ENCODE data around the gene GTF2H4. TPM values are rescaled to one million over a fixed set of nuclear protein-coding genes. Genes with fewer than 3 reads are reported as not detected.
"Not testable (repeated sequence)": the region's sequence is repeated elsewhere in the genome, so short reads cannot be mapped to it uniquely, and the experiment has no call there.

GTF2H4 gene
- total RNA-seq: 10 to 100 TPM; 28.5 to 34.1 TPM

DNA sequence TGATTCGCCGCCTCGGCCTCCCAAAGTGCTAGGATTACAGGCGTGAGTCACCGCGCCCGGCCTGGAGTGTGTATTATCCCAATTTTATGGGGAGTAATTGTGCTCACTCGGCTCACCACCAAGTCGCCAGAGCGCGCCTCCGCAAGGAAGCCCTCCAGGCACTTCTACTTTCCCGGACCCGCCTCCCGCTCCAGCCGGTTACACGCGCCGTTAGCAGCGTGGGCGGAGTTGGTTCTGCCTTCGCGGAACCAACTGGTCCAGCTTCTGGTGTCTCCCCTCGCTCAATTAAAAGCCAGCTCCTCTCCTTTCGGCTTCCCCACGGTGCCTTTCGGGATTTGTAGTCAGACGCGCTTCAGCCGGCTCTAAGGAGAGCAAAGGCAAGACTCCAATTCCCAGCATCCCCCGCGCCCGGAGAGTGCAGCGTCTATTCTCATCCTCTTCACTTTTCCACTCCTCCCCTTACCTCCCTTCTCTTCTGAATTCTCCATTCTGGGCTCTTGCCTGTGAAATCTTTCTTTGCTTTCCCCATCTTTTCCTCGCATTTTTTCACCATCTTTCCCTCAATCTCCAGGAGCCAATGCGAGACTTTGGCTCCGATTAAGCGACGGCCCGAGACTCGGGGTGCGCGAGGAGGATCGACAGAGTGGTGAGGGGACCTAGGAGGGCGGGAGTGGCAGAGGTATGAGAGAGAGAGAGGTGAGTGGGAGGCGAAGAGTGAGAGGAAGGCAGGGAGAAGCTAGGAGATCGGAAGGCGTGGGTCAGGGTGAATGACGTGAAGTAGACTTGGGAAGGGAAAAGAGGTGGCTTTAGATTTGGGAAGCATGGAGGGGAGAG lies at the start of gene GTF2H4:
Gene GTF2H4 (plus strand): TSS at position 450 of the 834 bp plus-strand sequence.
- H3K27ac Mint-ChIP-seq: peak within 1 kb of the TSS; percentile 82
- no peaks in the 10 kb centered on the region for H3K9me3 Mint-ChIP-seq
- peak within 1 kb of the TSS; percentile 98 for H3K4me3 Mint-ChIP-seq
- ChIA-PET POLR2A (no interaction called here), CTCF (interaction anchor here (0.6 to 2.0 kb wide), 6 partner anchors 86 to 179 kb away, joined by 3 to 7 read pairs (median 4); no protein-coding TSS in a partner anchor)
- no peaks in the 10 kb centered on the region for H3K27me3 Mint-ChIP-seq
- H3K4me1 Mint-ChIP-seq: peaks cover 25% of the 10 kb centered on the region
- DNase-seq: peak; percentile 97
- H3K36me3 Mint-ChIP-seq (ENCODE audit: low read depth): peaks cover 16% of the 10 kb centered on the region

DNA sequence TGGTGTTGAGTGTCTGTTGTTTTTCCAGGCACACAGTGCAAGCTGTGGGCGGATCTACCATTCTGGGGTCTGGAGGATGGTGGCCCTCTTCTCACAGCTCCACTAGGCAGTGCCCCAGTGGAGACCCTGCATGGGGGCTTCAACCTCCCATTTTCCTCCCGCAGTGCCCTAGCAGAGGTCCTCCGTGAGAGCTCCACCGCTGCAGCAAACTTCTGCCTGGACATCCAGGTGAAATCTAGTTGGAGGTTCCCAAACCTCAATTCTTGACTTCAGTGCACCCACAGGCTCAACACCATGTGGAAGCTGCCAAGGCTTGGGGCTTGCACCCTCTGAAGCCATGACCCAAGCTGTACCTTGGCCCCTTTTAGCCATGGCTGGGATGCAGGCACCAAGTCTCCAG lies 48.3 kb upstream of the GTF2H4 start:
- peaks cover 16% of the 10 kb centered on the region for H3K9me3 Mint-ChIP-seq
- DNase-seq; POLR2A ChIA-PET; H3K4me1 Mint-ChIP-seq; H3K36me3 Mint-ChIP-seq (ENCODE audit: low read depth); H3K27ac Mint-ChIP-seq; H3K4me3 Mint-ChIP-seq; H3K27me3 Mint-ChIP-seq: not testable (repeated sequence)
- CTCF ChIA-PET: interaction anchor here (1.2 kb wide), 1 partner anchor 17 kb away, joined by 3 read pairs; no protein-coding TSS in a partner anchor

DNA sequence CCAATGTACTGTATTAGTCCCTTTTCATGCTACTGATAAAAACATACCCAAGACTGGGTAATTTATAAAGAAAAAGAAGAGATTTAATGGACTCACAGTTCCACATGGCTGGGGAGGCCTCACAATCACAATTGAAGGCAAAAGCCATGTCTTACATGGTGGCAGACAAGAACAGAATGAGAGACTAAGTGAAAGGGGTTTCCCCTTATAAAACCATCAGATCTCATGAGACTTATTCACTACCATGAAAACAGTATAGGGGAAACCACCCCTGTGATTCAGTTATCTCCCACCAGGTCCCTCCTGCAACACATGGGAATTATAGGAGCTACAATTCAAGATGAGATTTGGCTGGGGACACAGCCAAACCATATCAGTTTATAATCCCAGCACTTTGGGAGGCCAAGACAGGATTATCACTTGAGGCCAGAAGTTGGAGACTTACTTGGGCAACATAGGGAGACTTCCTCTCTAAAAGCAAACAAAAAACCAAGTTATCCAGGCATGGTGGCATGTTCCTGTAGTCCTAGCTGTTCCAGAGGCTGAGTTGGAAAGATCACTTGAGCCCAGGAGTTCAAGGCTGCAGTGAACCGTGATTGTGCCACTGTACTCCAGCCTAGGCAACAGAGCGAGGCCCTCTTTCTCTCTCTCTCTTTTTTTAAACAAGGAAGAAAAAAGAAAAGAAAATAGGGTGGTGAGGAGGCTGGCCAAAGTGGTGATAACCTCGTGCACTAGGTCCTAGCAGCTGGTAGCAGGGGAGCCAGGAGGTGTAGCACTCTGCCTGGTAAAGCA lies 46.6 kb upstream of the GTF2H4 start:
- no peaks in the 10 kb centered on the region for H3K4me1 Mint-ChIP-seq
- H3K4me3 Mint-ChIP-seq: no peak overlapping the region

DNA sequence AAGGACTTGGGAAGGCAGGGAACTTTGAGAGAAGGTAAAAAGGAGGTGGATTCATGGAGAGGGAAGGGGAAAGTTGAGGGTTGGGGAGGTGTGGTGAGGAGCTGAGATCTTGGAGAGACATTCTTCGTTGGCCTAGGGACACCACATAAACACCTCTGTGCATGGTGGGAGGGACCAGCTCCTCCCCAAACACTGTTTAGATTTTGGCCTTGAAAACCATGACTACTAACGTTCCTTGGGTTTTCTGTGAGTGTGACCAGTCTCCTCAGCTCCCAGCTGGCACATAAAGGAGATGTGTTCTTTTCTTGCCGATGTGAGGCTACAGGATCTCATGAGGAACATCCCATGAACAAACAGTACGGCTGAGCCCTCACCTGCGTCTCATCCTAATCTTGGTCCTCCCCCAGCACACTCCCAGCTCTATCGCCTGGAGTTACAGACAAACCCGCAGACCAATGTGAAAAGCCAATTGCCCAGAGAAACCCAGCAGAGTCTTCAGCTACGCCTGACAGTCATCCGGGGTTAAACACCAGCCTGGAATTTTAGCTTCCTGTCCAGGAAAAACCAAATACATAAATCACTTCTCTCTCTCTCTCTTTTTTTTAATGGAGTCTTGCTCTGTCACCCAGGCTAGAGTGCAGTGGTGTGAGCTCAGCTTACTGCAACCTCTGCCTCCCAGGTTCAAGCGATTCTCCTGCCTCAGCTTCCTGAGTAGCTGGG lies 45.7 kb upstream of the GTF2H4 start:
- Mint-ChIP-seq H3K9me3 (peaks cover 16% of the 10 kb centered on the region), H3K27ac (no peak overlapping the region), H3K4me1 (no peaks in the 10 kb centered on the region), H3K36me3 (ENCODE audit: low read depth) (peaks cover 3% of the 10 kb centered on the region), H3K4me3 (no peak overlapping the region), H3K27me3 (no peaks in the 10 kb centered on the region)
- DNase-seq: no peak
- CTCF ChIA-PET: interaction anchor here (0.5 to 1.1 kb wide), 4 partner anchors 19 to 181 kb away, joined by 3 to 4 read pairs (median 3); no protein-coding TSS in a partner anchor
- POLR2A ChIA-PET: no interaction called here

More for the DNA sequence above, 46.6 kb upstream of the GTF2H4 start:
- peaks cover 3% of the 10 kb centered on the region for H3K36me3 Mint-ChIP-seq (ENCODE audit: low read depth)
- CTCF ChIA-PET: interaction anchor here (0.6 to 1.1 kb wide), 2 partner anchors 20 to 55 kb away, joined by 3 read pairs; no protein-coding TSS in a partner anchor
- no peak for DNase-seq
- peaks cover 16% of the 10 kb centered on the region for H3K9me3 Mint-ChIP-seq
- POLR2A ChIA-PET: no interaction called here
- H3K27me3 Mint-ChIP-seq: no peaks in the 10 kb centered on the region
- no peak overlapping the region for H3K27ac Mint-ChIP-seq

DNA sequence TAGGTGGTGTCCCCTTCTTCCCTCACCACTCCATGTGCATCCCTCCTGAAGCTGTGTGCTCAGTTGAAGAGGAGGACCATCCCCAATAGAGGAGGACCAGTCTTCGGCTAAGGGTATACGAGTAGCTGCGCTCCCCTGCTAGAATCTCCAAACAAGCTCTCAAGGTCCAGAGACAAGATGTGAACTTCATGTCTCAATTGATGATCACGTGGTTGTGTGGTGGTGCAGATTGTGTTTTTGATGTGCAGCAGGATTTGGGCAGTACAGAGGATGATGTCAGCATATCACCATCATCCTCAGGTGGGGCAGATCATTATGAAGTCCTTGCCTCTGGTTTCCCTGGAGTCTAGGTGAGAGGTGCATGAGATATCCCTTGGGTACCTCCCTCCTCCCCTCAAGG lies 43.7 kb upstream of the GTF2H4 start:
- H3K9me3 Mint-ChIP-seq: peaks cover 15% of the 10 kb centered on the region
- no peaks in the 10 kb centered on the region for H3K27me3 Mint-ChIP-seq
- ChIA-PET POLR2A (no interaction called here), CTCF (interaction anchor here (0.6 kb wide), 1 partner anchor 479 kb away, joined by 3 read pairs; no protein-coding TSS in a partner anchor)
- H3K27ac Mint-ChIP-seq: no peak overlapping the region
- peaks cover 5% of the 10 kb centered on the region for H3K36me3 Mint-ChIP-seq (ENCODE audit: low read depth)
- H3K4me3 Mint-ChIP-seq: no peak overlapping the region
- no peak for DNase-seq
- H3K4me1 Mint-ChIP-seq: no peaks in the 10 kb centered on the region

DNA sequence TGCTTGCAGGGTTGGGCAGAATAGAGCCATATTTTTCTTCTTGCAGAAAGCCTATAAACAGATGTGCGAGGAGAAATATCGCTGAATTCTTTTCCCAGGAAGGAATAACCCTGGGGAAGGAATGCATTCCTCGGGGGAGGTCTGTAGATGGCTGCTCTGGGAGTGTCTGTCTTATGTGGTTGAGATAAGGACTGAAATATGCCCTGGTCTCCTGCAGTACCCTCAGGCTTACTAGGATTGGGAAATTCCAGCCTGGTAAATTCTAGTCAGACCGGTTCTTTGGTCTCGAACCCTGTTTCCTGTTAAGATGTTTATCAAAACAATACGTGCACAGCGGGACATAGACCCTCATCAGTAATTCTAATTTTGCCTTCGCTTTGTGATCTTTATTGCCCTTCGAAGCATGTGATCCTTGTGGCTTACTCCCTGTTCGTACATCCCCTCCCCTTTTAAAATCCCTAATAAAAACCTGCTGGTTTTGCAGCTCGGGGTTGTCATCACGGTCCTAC lies 38.7 kb upstream of the GTF2H4 start:
- Mint-ChIP-seq H3K4me1 (peaks cover 14% of the 10 kb centered on the region), H3K36me3 (ENCODE audit: low read depth) (peaks cover 13% of the 10 kb centered on the region), H3K9me3 (peaks cover 32% of the 10 kb centered on the region)
- H3K27me3 Mint-ChIP-seq, H3K27ac Mint-ChIP-seq, H3K4me3 Mint-ChIP-seq, DNase-seq, POLR2A ChIA-PET: not testable (repeated sequence)
- CTCF ChIA-PET: interaction anchor here (1.8 kb wide), 1 partner anchor 8 kb away, joined by 7 read pairs; no protein-coding TSS in a partner anchor

DNA sequence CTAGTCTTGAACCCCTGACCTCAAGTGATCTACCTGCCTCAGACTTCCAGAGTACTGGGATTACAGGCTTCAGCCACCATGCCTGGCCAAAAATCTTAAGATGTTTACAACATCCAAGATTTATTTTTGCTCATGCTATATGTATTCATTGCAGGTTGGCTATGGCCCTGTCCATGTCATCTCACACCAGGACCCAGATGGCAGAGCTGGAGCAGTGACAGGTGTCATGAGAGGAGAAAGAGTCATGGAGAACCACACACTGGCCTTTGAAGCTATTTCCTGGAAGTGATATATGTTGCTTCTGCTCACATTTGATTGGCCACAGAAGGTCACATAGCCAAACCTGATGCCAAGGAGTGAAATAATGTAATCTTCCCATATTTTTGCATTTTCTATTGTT lies 37.5 kb upstream of the GTF2H4 start:
- H3K4me3 Mint-ChIP-seq: no peak overlapping the region
- no peaks in the 10 kb centered on the region for H3K27me3 Mint-ChIP-seq
- ChIA-PET POLR2A (no interaction called here), CTCF (no interaction called here)
- no peak for DNase-seq
- no peak overlapping the region for H3K27ac Mint-ChIP-seq
- peaks cover 13% of the 10 kb centered on the region for H3K36me3 Mint-ChIP-seq (ENCODE audit: low read depth)
- H3K4me1 Mint-ChIP-seq: peaks cover 14% of the 10 kb centered on the region
- H3K9me3 Mint-ChIP-seq: peaks cover 32% of the 10 kb centered on the region

DNA sequence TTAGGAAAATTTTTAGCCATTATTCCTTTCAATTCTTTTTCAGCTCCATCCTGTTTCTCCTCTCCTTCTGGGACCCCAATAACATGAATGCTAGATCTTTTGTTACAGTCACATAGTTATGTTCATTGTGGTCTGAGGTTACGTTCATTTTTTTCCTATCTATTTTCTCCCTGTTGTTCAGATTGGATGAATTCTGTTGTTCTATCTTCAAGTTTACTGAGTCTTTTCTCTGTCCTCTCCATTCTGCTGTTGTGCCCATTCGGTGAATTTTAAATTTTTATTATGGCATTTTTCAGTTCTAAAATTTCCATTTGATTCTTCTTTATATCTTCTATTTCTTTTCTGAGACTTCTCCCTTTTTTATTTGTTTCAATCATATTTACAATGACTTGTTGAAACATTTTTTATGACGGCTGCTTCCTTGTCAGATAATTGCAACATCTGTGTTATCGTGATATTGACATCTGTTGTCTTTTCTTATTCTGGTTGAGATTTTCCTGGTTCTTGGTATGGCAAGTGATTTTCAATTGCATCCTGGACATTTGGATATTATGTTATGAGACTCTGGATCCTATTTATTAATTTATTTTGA lies 36.3 kb upstream of the GTF2H4 start:
- ChIA-PET POLR2A (no interaction called here), CTCF (no interaction called here)
- H3K4me3 Mint-ChIP-seq: no peak overlapping the region
- no peaks in the 10 kb centered on the region for H3K27me3 Mint-ChIP-seq
- H3K4me1 Mint-ChIP-seq: peaks cover 17% of the 10 kb centered on the region
- no peak for DNase-seq
- H3K27ac Mint-ChIP-seq: no peak overlapping the region
- H3K9me3 Mint-ChIP-seq: peaks cover 32% of the 10 kb centered on the region
- peaks cover 13% of the 10 kb centered on the region for H3K36me3 Mint-ChIP-seq (ENCODE audit: low read depth)

DNA sequence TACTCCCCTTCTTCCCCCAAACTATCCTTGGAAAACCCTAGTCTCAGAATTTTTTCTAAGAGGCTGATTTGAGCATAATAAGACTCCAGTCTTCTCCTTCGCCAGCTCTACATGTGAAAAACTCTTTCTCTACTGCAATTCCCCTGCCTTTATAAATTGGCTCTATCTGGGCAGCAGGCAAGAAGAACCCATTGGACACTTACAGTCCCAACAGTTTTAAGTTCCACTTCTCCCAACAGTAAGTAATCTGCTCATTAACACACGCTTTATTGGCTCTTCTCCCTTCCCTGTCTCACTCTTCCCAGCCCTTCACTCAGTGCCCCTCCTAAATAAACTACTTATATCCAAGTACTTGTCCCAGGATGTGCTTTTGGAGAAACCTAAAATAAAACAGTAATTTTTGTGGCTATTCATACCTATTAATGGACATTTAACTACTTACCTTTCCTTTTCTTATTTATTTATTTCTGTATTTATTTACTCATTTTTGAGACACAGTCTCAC lies 34.8 kb upstream of the GTF2H4 start:
- H3K27ac Mint-ChIP-seq: no peak overlapping the region
- peaks cover 30% of the 10 kb centered on the region for H3K9me3 Mint-ChIP-seq
- H3K4me1 Mint-ChIP-seq: peaks cover 27% of the 10 kb centered on the region
- H3K36me3 Mint-ChIP-seq (ENCODE audit: low read depth): peaks cover 13% of the 10 kb centered on the region
- ChIA-PET CTCF (interaction anchor here (0.7 kb wide), 1 partner anchor 84 kb away, joined by 3 read pairs; no protein-coding TSS in a partner anchor), POLR2A (no interaction called here)
- no peaks in the 10 kb centered on the region for H3K27me3 Mint-ChIP-seq
- no peak overlapping the region for H3K4me3 Mint-ChIP-seq
- no peak for DNase-seq

DNA sequence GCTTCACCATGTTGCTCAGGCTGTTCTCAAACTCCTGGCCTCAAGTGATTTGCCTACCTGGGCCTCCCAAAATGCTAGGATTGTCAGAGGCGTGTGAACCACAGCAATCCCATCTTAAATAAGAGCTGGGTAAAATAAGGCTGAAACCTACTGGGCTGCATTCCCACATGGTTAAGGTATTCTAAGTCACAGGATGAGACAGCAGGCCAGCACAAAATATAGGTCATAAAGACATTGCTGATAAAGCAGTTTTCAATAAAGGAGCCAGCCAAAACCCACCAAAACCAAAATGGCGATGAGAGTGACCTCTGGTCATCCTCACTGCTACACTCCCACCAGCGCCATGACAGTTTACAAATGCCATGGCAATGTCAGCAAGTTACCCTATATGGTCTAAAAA lies 34.2 kb upstream of the GTF2H4 start:
- H3K36me3 Mint-ChIP-seq (ENCODE audit: low read depth): peaks cover 13% of the 10 kb centered on the region
- H3K4me3 Mint-ChIP-seq, H3K27me3 Mint-ChIP-seq, DNase-seq, CTCF ChIA-PET, POLR2A ChIA-PET, H3K27ac Mint-ChIP-seq: not testable (repeated sequence)
- peaks cover 27% of the 10 kb centered on the region for H3K4me1 Mint-ChIP-seq
- peaks cover 28% of the 10 kb centered on the region for H3K9me3 Mint-ChIP-seq

DNA sequence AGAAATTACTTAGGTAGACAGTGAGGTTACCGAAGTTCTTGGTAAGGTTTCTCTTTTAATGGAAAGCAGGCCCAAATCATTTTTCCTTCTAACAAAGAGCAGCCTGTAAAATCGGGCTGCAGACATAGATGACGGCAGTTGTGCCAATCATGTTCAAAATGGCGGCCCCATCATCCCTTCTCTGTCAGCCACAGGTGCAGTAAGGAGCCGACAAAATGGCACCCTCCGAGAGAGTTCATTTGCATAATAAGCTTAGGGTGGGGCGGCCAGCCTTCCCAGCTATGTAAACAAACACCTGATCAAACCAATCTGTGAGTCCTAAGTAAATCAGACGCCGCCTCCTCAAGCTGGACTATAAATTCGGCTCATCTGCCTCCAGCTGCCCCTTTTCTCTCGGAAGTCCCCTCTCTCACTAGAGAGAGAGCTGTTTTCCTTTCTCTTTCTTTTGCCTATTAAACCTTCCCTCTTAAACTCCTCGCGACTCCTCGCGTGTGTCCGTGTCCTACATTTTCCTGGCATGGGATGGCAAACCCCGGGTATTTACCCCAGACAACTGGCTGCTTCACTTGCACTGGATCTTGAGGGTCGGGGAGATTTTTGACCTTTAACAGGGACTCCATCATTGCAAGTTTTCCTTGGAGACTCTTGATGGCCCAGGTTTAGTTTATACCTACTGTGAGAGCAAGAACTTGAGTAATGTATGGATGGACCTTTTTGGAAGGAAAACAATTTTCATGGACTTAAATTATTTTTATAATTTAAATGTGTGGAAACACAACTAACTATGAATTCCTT lies 32.6 kb upstream of the GTF2H4 start:
- CTCF ChIA-PET: no interaction called here
- DNase-seq: no peak
- peaks cover 27% of the 10 kb centered on the region for H3K4me1 Mint-ChIP-seq
- POLR2A ChIA-PET: no interaction called here
- peaks cover 6% of the 10 kb centered on the region for H3K36me3 Mint-ChIP-seq (ENCODE audit: low read depth)
- H3K27me3 Mint-ChIP-seq: no peaks in the 10 kb centered on the region
- H3K27ac Mint-ChIP-seq: no peak overlapping the region
- no peak overlapping the region for H3K4me3 Mint-ChIP-seq
- H3K9me3 Mint-ChIP-seq: peaks cover 18% of the 10 kb centered on the region
